ENCODE data around the gene COL8A1. TPM values are rescaled to one million over a fixed set of nuclear protein-coding genes. Genes with fewer than 3 reads are reported as not detected.

The COL8A1 gene
- total and polyA plus RNA-seq, 2 experiments from 2014 or later: 0.41 to 2.4 TPM

DNA sequence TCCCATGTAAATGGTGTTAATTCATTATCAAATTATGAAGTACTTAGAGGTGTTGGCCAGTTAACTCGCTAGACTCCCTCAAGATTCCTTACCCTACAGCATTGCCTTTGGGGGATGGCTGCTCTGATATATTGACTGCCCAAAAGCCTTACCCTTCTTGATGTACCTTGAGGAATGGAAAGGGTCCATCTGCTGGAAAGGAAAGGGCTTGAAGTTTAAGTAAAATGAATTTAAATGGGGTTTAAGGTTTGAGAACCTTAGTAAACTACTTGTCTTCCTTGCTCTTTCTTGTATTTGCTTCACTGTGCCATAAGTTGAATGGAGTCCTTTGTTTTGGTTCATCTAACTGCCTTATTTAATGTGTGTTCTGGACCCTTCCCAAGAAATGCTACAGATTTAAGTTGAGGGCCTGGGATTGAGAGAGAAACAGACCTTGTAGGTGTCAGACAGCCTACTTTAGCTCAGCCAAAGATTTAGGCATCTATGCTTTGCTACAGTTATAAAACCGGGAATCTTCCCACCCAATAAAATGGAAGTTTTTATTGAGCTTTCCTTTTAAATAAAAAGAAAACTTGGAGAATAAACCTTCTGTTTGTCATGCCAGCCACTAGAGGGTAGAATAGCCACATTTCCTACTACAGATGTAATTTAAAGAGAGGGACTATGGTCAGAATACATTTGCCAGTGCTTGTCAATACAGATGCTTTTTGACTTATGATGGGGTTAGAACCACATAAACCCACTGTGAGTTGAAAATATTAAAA is 204.6 kb downstream of the COL8A1 start:
- H2AFZ ChIP-seq: no peak overlapping the region
- 28% methylated on average over 2 of the region's 2 CpGs for WGBS (ENCODE audit: low lambda C conversion rate, missing lambda C conversion rate)
- H4K20me1 ChIP-seq (ENCODE audit: insufficient read depth, poor library complexity, severe bottlenecking): no peaks in the 10 kb centered on the region
- H3K36me3 ChIP-seq (replicated peaks; ENCODE audit: insufficient read depth, low read depth): no peaks in the 10 kb centered on the region
- peaks cover 8% of the 10 kb centered on the region for H3K79me2 ChIP-seq
- H3K4me1 ChIP-seq (ENCODE audit: insufficient read depth): peaks cover 7% of the 10 kb centered on the region
- H3K27ac ChIP-seq: peak overlapping the region; percentile 64
- no peaks in the 10 kb centered on the region for H3K27me3 ChIP-seq
- DNase-seq (ENCODE audit: low spot score): peak; percentile 67
- H3K4me3 ChIP-seq: no peak overlapping the region
- no peaks in the 10 kb centered on the region for H3K9me3 ChIP-seq (ENCODE audit: low read depth)
- peak overlapping the region; percentile 23 for H3K4me2 ChIP-seq
- H3K9me2 ChIP-seq (replicated peaks; ENCODE audit: insufficient read depth): no peaks in the 10 kb centered on the region
- TF ChIP-seq EZH2 (IDR thresholded peaks at IDR 0.05; ENCODE audit: borderline replicate concordance): no peak
- TF ChIP-seq, protein P1, sequence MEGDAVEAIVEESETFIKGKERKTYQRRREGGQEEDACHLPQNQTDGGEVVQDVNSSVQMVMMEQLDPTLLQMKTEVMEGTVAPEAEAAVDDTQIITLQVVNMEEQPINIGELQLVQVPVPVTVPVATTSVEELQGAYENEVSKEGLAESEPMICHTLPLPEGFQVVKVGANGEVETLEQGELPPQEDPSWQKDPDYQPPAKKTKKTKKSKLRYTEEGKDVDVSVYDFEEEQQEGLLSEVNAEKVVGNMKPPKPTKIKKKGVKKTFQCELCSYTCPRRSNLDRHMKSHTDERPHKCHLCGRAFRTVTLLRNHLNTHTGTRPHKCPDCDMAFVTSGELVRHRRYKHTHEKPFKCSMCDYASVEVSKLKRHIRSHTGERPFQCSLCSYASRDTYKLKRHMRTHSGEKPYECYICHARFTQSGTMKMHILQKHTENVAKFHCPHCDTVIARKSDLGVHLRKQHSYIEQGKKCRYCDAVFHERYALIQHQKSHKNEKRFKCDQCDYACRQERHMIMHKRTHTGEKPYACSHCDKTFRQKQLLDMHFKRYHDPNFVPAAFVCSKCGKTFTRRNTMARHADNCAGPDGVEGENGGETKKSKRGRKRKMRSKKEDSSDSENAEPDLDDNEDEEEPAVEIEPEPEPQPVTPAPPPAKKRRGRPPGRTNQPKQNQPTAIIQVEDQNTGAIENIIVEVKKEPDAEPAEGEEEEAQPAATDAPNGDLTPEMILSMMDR (IDR thresholded peaks at IDR 0.05; ENCODE audit: poor library complexity): peak; percentile 81

DNA sequence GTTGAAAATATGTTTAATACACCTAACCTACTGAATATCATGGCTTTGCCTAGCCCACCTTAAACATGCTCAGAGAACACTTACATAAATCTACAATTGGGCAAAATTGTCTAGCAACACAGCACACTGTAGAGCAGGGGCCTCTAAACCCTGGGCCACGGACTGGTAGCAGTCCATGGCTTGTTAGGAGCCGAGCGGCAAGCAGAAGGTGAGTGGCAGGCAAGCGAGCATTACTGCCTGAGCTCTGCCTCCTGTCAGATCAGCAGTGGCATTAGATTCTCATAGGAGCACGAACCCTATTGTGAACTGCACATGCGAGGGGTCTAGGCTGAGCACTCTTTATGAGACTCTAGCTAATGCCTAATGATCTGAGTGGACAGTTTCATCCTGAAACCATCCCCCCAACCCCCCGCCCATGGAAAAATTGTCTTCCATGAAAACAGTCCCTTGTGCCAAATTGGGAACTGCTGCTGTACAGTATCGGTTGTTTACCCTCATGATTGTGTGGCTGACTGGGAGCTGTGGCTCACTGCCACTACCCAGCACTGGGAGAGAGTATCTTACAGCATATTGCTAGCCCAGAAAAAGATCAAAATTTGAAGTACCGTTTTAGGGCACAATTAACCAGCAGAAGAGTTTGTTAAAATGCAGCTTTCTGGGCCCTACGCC is 205.3 kb downstream of the COL8A1 start:
- Histone ChIP-seq H3K9me3 (ENCODE audit: low read depth) (no peaks in the 10 kb centered on the region), H3K36me3 (replicated peaks; ENCODE audit: insufficient read depth, low read depth) (no peaks in the 10 kb centered on the region), H3K4me1 (ENCODE audit: insufficient read depth) (peaks cover 7% of the 10 kb centered on the region), H3K27me3 (no peaks in the 10 kb centered on the region), H3K9me2 (replicated peaks; ENCODE audit: insufficient read depth) (no peaks in the 10 kb centered on the region), H2AFZ (no peak overlapping the region), H3K27ac (peak overlapping the region; percentile 64), H3K79me2 (peaks cover 13% of the 10 kb centered on the region), H3K4me3 (no peak overlapping the region), H3K4me2 (peak overlapping the region; percentile 23), H4K20me1 (ENCODE audit: insufficient read depth, poor library complexity, severe bottlenecking) (no peaks in the 10 kb centered on the region)
- DNase-seq (ENCODE audit: low spot score): no peak
- 63% methylated on average over 10 of the region's 10 CpGs for WGBS (ENCODE audit: low lambda C conversion rate, missing lambda C conversion rate)
- TF ChIP-seq, protein P1 (IDR thresholded peaks at IDR 0.05; ENCODE audit: poor library complexity): no peak
- TF ChIP-seq EZH2phosphoT487 (IDR thresholded peaks at IDR 0.05; ENCODE audit: low read depth, severe bottlenecking, unreplicated experiment): no peak
- TF ChIP-seq EZH2 (IDR thresholded peaks at IDR 0.05; ENCODE audit: borderline replicate concordance): no peak

DNA sequence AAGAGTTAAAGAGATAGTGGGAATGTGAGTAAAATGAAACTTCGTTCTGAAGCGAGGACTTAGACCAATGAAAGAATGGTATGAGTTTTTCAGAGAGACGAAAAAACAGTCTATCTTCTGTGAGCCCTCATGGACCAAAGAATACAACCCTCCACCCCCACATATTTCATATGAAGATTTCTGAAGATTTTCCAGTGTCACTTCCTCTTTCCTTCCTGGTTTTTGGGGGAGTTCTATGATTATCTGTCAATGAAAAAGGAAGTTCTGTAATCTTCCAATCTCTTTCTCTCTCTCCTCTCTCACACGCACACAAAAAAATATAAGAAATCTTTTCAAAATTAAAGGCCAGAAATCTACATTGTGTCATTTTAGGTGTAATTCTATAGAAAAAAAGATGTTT is 206.9 kb downstream of the COL8A1 start:
- 92% methylated on average over 4 of the region's 4 CpGs for WGBS (ENCODE audit: low lambda C conversion rate, missing lambda C conversion rate)
- H2AFZ ChIP-seq: no peak overlapping the region
- TF ChIP-seq, protein P1 (IDR thresholded peaks at IDR 0.05; ENCODE audit: poor library complexity): no peak
- TF ChIP-seq EZH2phosphoT487 (IDR thresholded peaks at IDR 0.05; ENCODE audit: low read depth, severe bottlenecking, unreplicated experiment) (no peak), EZH2 (IDR thresholded peaks at IDR 0.05; ENCODE audit: borderline replicate concordance) (no peak)
- no peak overlapping the region for H3K4me3 ChIP-seq
- H3K36me3 ChIP-seq (replicated peaks; ENCODE audit: insufficient read depth, low read depth): no peaks in the 10 kb centered on the region
- H3K79me2 ChIP-seq: peaks cover 27% of the 10 kb centered on the region
- no peaks in the 10 kb centered on the region for H4K20me1 ChIP-seq (ENCODE audit: insufficient read depth, poor library complexity, severe bottlenecking)
- H3K4me1 ChIP-seq (ENCODE audit: insufficient read depth): peaks cover 7% of the 10 kb centered on the region
- no peak overlapping the region for H3K27ac ChIP-seq
- H3K4me2 ChIP-seq: no peak overlapping the region
- H3K9me3 ChIP-seq (ENCODE audit: low read depth): no peaks in the 10 kb centered on the region
- no peaks in the 10 kb centered on the region for H3K27me3 ChIP-seq
- no peak for DNase-seq (ENCODE audit: low spot score)
- no peaks in the 10 kb centered on the region for H3K9me2 ChIP-seq (replicated peaks; ENCODE audit: insufficient read depth)
